Endothelial cell of umbilical vein (primary cell): ENCODE results near the gene GMPPB. TPM values are rescaled to one million over a fixed set of nuclear protein-coding genes. Genes with fewer than 3 reads are reported as not detected.
A peak's percentile ranks its signal among the peaks of the same experiment; 100 is the strongest.

ENCODE experiments used
- BruUV-seq: library from RNA; stranded (reverse); fragments of 400-500 nt; replicated peaks from 2 replicates; lab custom pipeline; 2021; lab: Mats Ljungman, UMichigan
- CTCF ChIA-PET: fragments of 300-600, 350-600 bp; sonication (Branson Sonifier 250); formaldehyde crosslinking; loops from one replicate; lab custom pipeline; 2021; ENCODE audit warnings: antibody characterized with exemption, inconsistent platforms; lab: Charles Lee
- POLR2A ChIA-PET: fragments of 300-600, 350-600 bp; sonication (Branson Sonifier 250); formaldehyde crosslinking; loops from one replicate; lab custom pipeline; 2021; ENCODE audit warnings: antibody characterized with exemption, inconsistent platforms; lab: Charles Lee
- DNase-seq: peaks from one replicate; pipeline ENCODE4 v3.0.0-alpha.2; 2011; ENCODE audit warnings: low read depth, low spot score
- FAIRE-seq: peaks from 2 replicates; lab custom pipeline; 2011; peaks lifted over from hg19 to GRCh38; lab: Jason Lieb, UNC
- H2AFZ ChIP-seq: 2 replicates; pipeline ENCODE4 v1.6.0; 2012; ENCODE audit warnings: low read depth, low read length, control low read depth, inconsistent platforms
- H3K27ac ChIP-seq: 2 replicates; pipeline ENCODE4 v1.5.1; 2011; ENCODE audit warnings: low read depth, mild to moderate bottlenecking, control low read depth, low read length, moderate library complexity; ENCODE audit not compliant: insufficient read depth
- H3K27me3 ChIP-seq, 2 experiments: 2 replicates each; pipeline versions ENCODE4 v1.6.0 to v1.6.1; 2011; ENCODE audit warnings: low read length in 2 of 2, mixed read lengths in 1 of 2; ENCODE audit not compliant: control insufficient read depth in 2 of 2, insufficient read depth in 2 of 2
- H3K36me3 ChIP-seq, 2 experiments: 2 replicates in 1 of 2; 3 replicates in 1 of 2; pipeline ENCODE4 v1.5.1; 2011; ENCODE audit warnings: low read length in 2 of 2, mild to moderate bottlenecking in 1 of 2, moderate library complexity in 1 of 2; ENCODE audit not compliant: control insufficient read depth in 2 of 2, insufficient read depth in 2 of 2; ENCODE audit errors: extremely low read depth in 1 of 2
- H3K4me1 ChIP-seq: 3 replicates; pipeline ENCODE4 v1.5.1; 2011; ENCODE audit warnings: mild to moderate bottlenecking, low read length; ENCODE audit not compliant: control insufficient read depth, insufficient read depth; ENCODE audit errors: extremely low read depth
- H3K4me2 ChIP-seq: 2 replicates; pipeline ENCODE4 v1.6.1; 2011; ENCODE audit warnings: low read length, control low read depth, mixed read lengths; ENCODE audit not compliant: insufficient read depth
- H3K4me3 ChIP-seq, 3 experiments: fragments of 200-600 bp in 1 of 3; sonication (generic), shearing (Covaris generic) in 1 of 3; replicated peaks in 1 of 3; 2 replicates each; pipeline ENCODE4 v1.5.1; 2011 to 2016; ENCODE audit warnings: control low read depth in 3 of 3, low read length in 3 of 3, mild to moderate bottlenecking in 2 of 3, inconsistent platforms in 1 of 3, low read depth in 1 of 3, moderate library complexity in 1 of 3; ENCODE audit not compliant: insufficient read depth in 1 of 3
- H3K79me2 ChIP-seq: 2 replicates; pipeline ENCODE4 v1.6.0; 2012; ENCODE audit warnings: low read length, inconsistent platforms; ENCODE audit not compliant: control insufficient read depth, insufficient read depth
- H3K9ac ChIP-seq: replicated peaks from 2 replicates; pipeline ENCODE3; 2011; ENCODE audit warnings: low read length, control low read depth; ENCODE audit not compliant: insufficient read depth; ENCODE audit errors: extremely low read depth
- H3K9me1 ChIP-seq: replicated peaks from 3 replicates; pipeline ENCODE4 v1.6.0; 2011; ENCODE audit warnings: mild to moderate bottlenecking, low read length; ENCODE audit not compliant: control insufficient read depth, insufficient read depth; ENCODE audit errors: extremely low read depth
- H3K9me3 ChIP-seq: replicated peaks from 2 replicates; pipeline ENCODE4 v1.5.1; 2012; ENCODE audit warnings: low read length, inconsistent platforms; ENCODE audit not compliant: control insufficient read depth, insufficient read depth
- H4K20me1 ChIP-seq: replicated peaks from 2 replicates; pipeline ENCODE3; 2011; ENCODE audit warnings: mild to moderate bottlenecking, low read length; ENCODE audit not compliant: control insufficient read depth, insufficient read depth; ENCODE audit errors: extremely low read depth
- CTCF ChIP-seq, 2 donors: IDR thresholded peaks; 1 replicate in 1 of 2; 2 replicates in 1 of 2; pipeline ENCODE4 v1.5.1; 2011; ENCODE audit warnings: low read length in 2 of 2, mild to moderate bottlenecking in 2 of 2, moderate library complexity in 2 of 2, control low read depth in 1 of 2, inconsistent platforms in 1 of 2, low read depth in 1 of 2; ENCODE audit not compliant: insufficient read depth in 1 of 2; ENCODE audit errors: extremely low read depth in 1 of 2
- EZH2 ChIP-seq: IDR thresholded peaks from 2 replicates; pipeline ENCODE4 v1.6.1; 2012; ENCODE audit warnings: borderline replicate concordance, low read depth, mild to moderate bottlenecking, moderate library complexity, low read length, inconsistent platforms; ENCODE audit not compliant: severe bottlenecking
- FOS ChIP-seq: IDR thresholded peaks from 2 replicates; pipeline ENCODE4 v1.6.1; 2011; ENCODE audit warnings: mild to moderate bottlenecking, low read length, moderate library complexity, borderline replicate concordance; ENCODE audit not compliant: insufficient read depth
- GATA2 ChIP-seq: IDR thresholded peaks from 2 replicates; pipeline ENCODE4 v1.7.0; 2011; ENCODE audit warnings: low read depth, mild to moderate bottlenecking, moderate library complexity, mixed read lengths, low read length; ENCODE audit not compliant: insufficient read length, insufficient read depth
- JUN ChIP-seq: IDR thresholded peaks from 2 replicates; pipeline ENCODE4 v1.6.1; 2011; ENCODE audit warnings: borderline replicate concordance, low read depth; ENCODE audit not compliant: insufficient read length, insufficient read depth
- MAX ChIP-seq: IDR thresholded peaks from 2 replicates; pipeline ENCODE4 v1.6.1; 2011; ENCODE audit not compliant: insufficient read depth, insufficient read length
- MYC ChIP-seq: IDR thresholded peaks from one replicate; pipeline ENCODE4 v1.6.1; 2011; ENCODE audit warnings: mild to moderate bottlenecking, low read depth, low read length
- POLR2A ChIP-seq: IDR thresholded peaks from 2 replicates; pipeline ENCODE4 v1.6.1; 2012; ENCODE audit warnings: low read depth, mild to moderate bottlenecking, control low read depth, low read length
- POLR2AphosphoS5 ChIP-seq: IDR thresholded peaks from 2 replicates; pipeline ENCODE4 v1.6.1; 2012; ENCODE audit warnings: low read depth, mild to moderate bottlenecking, control low read depth, low read length, moderate library complexity; ENCODE audit not compliant: insufficient read depth
- dilution Hi-C: fragments of 300-500 bp; cut with MboI; formaldehyde crosslinking; loops from one replicate; pipeline ENCODE4 v1.15.0; 2019; ENCODE audit warnings: low sequenced_read_pairs; ENCODE audit not compliant: extremely low pct_ligation_motif_present
- intact Hi-C: fragments of 100-400 bp; cut with micrococcal nuclease; formaldehyde crosslinking; loops from one replicate; pipeline ENCODE4 v1.10.0; 2022
- polyA plus RNA-seq, 4 experiments: library from polyadenylated mRNA; depleted of rRNA in 3 of 4; stranded (reverse) in 3 of 4; unstranded in 1 of 4; fragments of >200 nt; gene quantifications; 2 replicates each; pipeline versions ENCODE4 v1.2.1 to v1.2.3, GENCODE V29; 2011 to 2012; ENCODE audit warnings: missing spikeins in 1 of 4
- total RNA-seq: library from RNA; stranded (reverse); gene quantifications from 2 replicates; pipeline ENCODE4 v1.2.3, GENCODE V29; 2021

GMPPB gene
- total and polyA plus RNA-seq, 2 donors (not counting 3 experiments of a cell fraction or from before 2014, with no cell fraction given): 52.5 to 62.0 TPM

- BruUV-seq: no TSS peak
- POLR2A ChIA-PET: no interaction called here
These were observed 835 bp upstream of the GMPPB start for GRCh38 chr3:49724586-49724985.

More at GRCh38 chr3:49724586-49724985, 835 bp upstream of the GMPPB start:
- FAIRE-seq (no peak), DNase-seq (no peak)
- intact Hi-C loops (loop anchor here (1.0 to 10.0 kb wide), 3 partner anchors 62 to 360 kb away; partner anchors contain the start of genes IP6K1 and RBM5), dilution Hi-C loops (no loop called here)
- no peaks in the 10 kb centered on the region for H4K20me1 ChIP-seq
- H3K79me2 ChIP-seq: peaks cover 13% of the 10 kb centered on the region
- H3K9me1 ChIP-seq: no peaks in the 10 kb centered on the region
- peaks cover 12% of the 10 kb centered on the region for H3K4me1 ChIP-seq
- TF ChIP-seq POLR2AphosphoS5: no peak
- TF ChIP-seq FOS: no peak
- no peak for TF ChIP-seq MAX
- no peak for TF ChIP-seq POLR2A
- TF ChIP-seq MYC: no peak
- TF ChIP-seq JUN: no peak
- TF ChIP-seq GATA2: no peak
- TF ChIP-seq EZH2: no peak
- no peak for TF ChIP-seq CTCF (IDR thresholded peaks at IDR 0.05; ENCODE audit: extremely low read depth in 1 of 2, insufficient read depth in 1 of 2, low read depth in 1 of 2, low read length in 2 of 2)
- H3K4me3 ChIP-seq: peak overlapping the region in 2 of 3 experiments; percentile 37 to 54
- peak overlapping the region; percentile 98 for H3K9ac ChIP-seq
- CTCF ChIA-PET: interaction anchor here (2.9 kb wide), 1 partner anchor 185 kb away, joined by 9 read pairs; no protein-coding TSS in a partner anchor
- peak overlapping the region; percentile 48 for H3K4me2 ChIP-seq
- H3K27ac ChIP-seq: peak overlapping the region; percentile 67
- H3K36me3 ChIP-seq: peaks cover 6 to 43% of the 10 kb centered on the region in 2 experiments
- no peaks in the 10 kb centered on the region for H3K9me3 ChIP-seq
- H3K27me3 ChIP-seq: no peaks in the 10 kb centered on the region
- H2AFZ ChIP-seq: no peak overlapping the region
